Tibial nerve (tissue), 4 donors: ENCODE data around the gene C11orf86. TPM values are rescaled to one million over a fixed set of nuclear protein-coding genes. Genes with fewer than 3 reads are reported as not detected.

Experiments
- DNase-seq, 2 donors: peaks; one replicate each; pipeline ENCODE4 v3.0.0-alpha.2; 2019; ENCODE audit warnings: low spot score in 2 of 2
- H3K27ac ChIP-seq, 4 donors: fragments of 200-600 bp; sonication (generic) in 3 of 4; one replicate each; pipeline ENCODE4 v1.5.1; 2017 to 2019; ENCODE audit warnings: mild to moderate bottlenecking in 1 of 4
- H3K27me3 ChIP-seq, 2 donors: fragments of 200-600 bp; sonication (generic) in 1 of 2; one replicate each; pipeline versions ENCODE4 v1.5.1 to v1.6.0; 2017 to 2019
- H3K36me3 ChIP-seq, 3 donors: fragments of 200-600 bp; sonication (generic); one replicate each; pipeline ENCODE4 v1.5.1; 2018 to 2019
- H3K4me1 ChIP-seq, 4 donors: fragments of 200-600 bp; sonication (generic) in 3 of 4; one replicate each; pipeline ENCODE4 v1.5.1; 2017 to 2019
- H3K4me3 ChIP-seq, 4 donors: fragments of 200-600 bp; sonication (generic) in 3 of 4; one replicate each; pipeline ENCODE4 v1.5.1; 2017 to 2019; ENCODE audit warnings: mild to moderate bottlenecking in 1 of 4, moderate library complexity in 1 of 4
- H3K9me3 ChIP-seq, 4 donors: fragments of 200-600 bp; sonication (generic) in 3 of 4; one replicate each; pipeline ENCODE4 v1.5.1; 2017 to 2019
- EP300 ChIP-seq, 2 donors: sonication (generic); formaldehyde crosslinking; IDR thresholded peaks; one replicate each; pipeline ENCODE4 v1.6.1; 2017; ENCODE audit warnings: antibody characterized with exemption in 2 of 2, mild to moderate bottlenecking in 1 of 2
- POLR2A ChIP-seq, 2 donors: fragments of 450-650 bp; IDR thresholded peaks; one replicate each; pipeline ENCODE4 v1.6.1; 2017; ENCODE audit warnings: antibody characterized with exemption in 2 of 2, mild to moderate bottlenecking in 2 of 2, moderate library complexity in 2 of 2
- WGBS, 2 donors: methylation state at CpG; one replicate each; pipeline ENCODE4 v1.1.5; 2018; 5-methylcytosine and 5-hydroxymethylcytosine counted together
- total RNA-seq, 4 donors: library from RNA; depleted of rRNA; stranded (reverse); fragments of >200 nt; gene quantifications; one replicate each; pipeline ENCODE4 v1.1.0, GENCODE V29; 2016
- TF ChIP-seq, protein P1 (sequence below), 5 experiments: fragments of 200-600 bp in 3 of 5; fragments of 450-650 bp in 2 of 5; sonication (generic) in 3 of 5; IDR thresholded peaks; one replicate each; pipeline ENCODE4 v1.5.1; 2016 to 2019; ENCODE audit warnings: antibody characterized with exemption in 5 of 5, mild to moderate bottlenecking in 3 of 5, moderate library complexity in 2 of 5

Gene C11orf86
- total RNA-seq, 4 donors from 2014 or later, result not detected

DNA sequence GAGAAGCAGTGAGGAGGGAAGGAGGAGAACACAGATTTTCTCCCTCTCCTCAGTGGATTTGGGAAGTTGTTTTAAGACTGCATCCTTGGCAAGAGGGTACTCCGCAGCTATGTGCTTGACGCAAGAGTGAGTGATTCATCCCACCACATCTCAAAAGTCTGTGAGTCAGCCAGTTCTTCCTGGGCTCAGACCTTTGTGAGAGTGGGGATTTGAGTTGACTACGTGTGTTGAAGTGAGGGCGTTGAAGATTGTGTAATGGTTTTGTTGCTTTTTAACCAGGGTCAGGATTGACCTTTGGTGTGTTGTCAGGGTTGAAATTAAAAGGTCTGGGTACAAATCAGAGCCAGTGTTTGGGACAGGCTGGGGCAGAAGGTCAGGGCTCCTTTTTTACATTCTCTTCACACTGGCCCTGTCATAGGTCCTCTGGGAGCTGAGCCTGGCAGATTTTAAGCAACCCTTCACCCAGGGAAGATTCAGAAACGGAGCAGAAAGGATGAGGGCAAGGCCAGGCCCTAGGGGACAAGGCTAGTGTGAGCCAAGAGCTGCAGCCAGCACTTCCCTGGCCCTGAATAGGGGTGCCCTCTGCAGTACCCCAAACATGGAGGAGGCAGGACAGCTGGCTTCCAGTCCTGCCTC, 4.2 kb upstream of the C11orf86 start:
- TF ChIP-seq POLR2A (IDR thresholded peaks at IDR 0.05) (no peak), EP300 (IDR thresholded peaks at IDR 0.05) (peak in 1 of 2 donors; percentile 87)
- TF ChIP-seq, protein P1, sequence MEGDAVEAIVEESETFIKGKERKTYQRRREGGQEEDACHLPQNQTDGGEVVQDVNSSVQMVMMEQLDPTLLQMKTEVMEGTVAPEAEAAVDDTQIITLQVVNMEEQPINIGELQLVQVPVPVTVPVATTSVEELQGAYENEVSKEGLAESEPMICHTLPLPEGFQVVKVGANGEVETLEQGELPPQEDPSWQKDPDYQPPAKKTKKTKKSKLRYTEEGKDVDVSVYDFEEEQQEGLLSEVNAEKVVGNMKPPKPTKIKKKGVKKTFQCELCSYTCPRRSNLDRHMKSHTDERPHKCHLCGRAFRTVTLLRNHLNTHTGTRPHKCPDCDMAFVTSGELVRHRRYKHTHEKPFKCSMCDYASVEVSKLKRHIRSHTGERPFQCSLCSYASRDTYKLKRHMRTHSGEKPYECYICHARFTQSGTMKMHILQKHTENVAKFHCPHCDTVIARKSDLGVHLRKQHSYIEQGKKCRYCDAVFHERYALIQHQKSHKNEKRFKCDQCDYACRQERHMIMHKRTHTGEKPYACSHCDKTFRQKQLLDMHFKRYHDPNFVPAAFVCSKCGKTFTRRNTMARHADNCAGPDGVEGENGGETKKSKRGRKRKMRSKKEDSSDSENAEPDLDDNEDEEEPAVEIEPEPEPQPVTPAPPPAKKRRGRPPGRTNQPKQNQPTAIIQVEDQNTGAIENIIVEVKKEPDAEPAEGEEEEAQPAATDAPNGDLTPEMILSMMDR (IDR thresholded peaks at IDR 0.05), result no peak
- 31 to 44% methylated on average over 5 of the region's 5 CpGs for WGBS, 2 donors
- no peaks in the 10 kb centered on the region for H3K27me3 ChIP-seq
- peak overlapping the region; percentile 40 to 77 (median 62) for H3K27ac ChIP-seq
- peak; percentile 43 to 66 for DNase-seq
- no peaks in the 10 kb centered on the region for H3K9me3 ChIP-seq
- no peak overlapping the region for H3K4me3 ChIP-seq
- peaks cover 0 to 18% (median 2%) of the 10 kb centered on the region in 4 donors for H3K4me1 ChIP-seq
- H3K36me3 ChIP-seq, result no peaks in the 10 kb centered on the region

DNA sequence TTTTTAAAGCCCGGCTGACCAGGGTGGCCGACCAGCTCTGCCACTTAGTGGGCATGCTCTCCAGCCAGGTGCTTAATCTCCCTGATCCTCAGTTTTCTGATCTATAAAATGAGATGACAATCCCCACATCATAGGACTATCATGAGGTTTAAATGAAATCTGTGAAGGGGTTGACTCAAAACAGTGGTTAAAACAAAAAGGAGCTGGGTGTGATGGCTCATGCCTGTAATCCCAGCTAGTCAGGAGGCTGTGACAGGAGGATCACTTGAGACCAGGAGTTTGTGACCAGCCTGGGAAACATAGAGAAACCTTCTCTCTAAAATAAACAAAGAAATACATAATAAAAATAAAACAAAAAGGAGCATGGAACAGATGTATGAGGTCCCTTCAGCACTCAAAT, 3.6 kb upstream of the C11orf86 start:
- H3K27me3 ChIP-seq, result no peaks in the 10 kb centered on the region
- H3K4me1 ChIP-seq, result peaks cover 0 to 18% (median 2%) of the 10 kb centered on the region in 4 donors
- no peak for DNase-seq
- no peaks in the 10 kb centered on the region for H3K9me3 ChIP-seq
- H3K27ac ChIP-seq, result peak overlapping the region in 3 of 4 donors; percentile 53 to 77 (median 71)
- 71 to 89% methylated on average over 2 of the region's 2 CpGs for WGBS, 2 donors
- H3K36me3 ChIP-seq, result no peaks in the 10 kb centered on the region
- TF ChIP-seq, protein P1 (IDR thresholded peaks at IDR 0.05), result no peak
- TF ChIP-seq POLR2A (IDR thresholded peaks at IDR 0.05) (no peak), EP300 (IDR thresholded peaks at IDR 0.05) (no peak)
- no peak overlapping the region for H3K4me3 ChIP-seq

DNA sequence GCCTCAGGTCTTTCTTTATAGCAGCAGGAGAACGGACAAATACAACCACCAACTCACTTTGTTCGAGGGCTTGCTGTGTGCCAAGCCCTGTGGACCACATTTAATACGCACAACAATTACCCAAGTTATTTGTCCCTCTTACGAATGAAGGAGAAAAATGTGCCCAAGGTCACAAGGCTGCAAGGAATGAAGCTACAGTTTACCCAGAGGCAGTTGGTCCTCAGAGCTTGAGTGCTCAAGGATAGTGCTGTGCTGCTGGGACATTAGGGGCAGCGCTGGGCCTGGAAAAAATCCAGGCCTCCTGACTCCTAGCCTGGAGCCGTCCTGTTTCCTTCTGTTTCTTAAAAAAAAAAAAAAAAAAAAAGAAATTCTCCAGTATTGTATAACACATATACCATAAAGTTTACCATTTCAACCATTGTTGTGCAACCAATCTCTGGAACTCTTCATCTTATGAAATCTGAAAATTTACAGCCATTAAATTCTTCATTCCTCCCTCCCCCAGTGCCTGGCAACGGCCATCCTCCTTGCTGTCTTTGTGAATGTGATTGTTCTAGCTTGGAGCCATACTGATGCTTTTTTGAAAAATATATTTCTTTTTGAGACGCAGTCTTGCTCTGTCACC, 1.0 kb upstream of the C11orf86 start:
- no peak overlapping the region for H3K4me3 ChIP-seq
- H3K9me3 ChIP-seq, result peaks cover 0 to 6% (median 0%) of the 10 kb centered on the region in 4 donors
- WGBS, 2 donors, result 58 to 60% methylated on average over 8 of the region's 8 CpGs
- H3K4me1 ChIP-seq, result peaks cover 0 to 11% (median 2%) of the 10 kb centered on the region in 4 donors
- no peaks in the 10 kb centered on the region for H3K27me3 ChIP-seq
- TF ChIP-seq, protein P1 (IDR thresholded peaks at IDR 0.05), result no peak
- TF ChIP-seq POLR2A (IDR thresholded peaks at IDR 0.05), result no peak
- no peak for TF ChIP-seq EP300 (IDR thresholded peaks at IDR 0.05)
- DNase-seq, result no peak
- H3K27ac ChIP-seq, result no peak overlapping the region
- no peaks in the 10 kb centered on the region for H3K36me3 ChIP-seq

DNA sequence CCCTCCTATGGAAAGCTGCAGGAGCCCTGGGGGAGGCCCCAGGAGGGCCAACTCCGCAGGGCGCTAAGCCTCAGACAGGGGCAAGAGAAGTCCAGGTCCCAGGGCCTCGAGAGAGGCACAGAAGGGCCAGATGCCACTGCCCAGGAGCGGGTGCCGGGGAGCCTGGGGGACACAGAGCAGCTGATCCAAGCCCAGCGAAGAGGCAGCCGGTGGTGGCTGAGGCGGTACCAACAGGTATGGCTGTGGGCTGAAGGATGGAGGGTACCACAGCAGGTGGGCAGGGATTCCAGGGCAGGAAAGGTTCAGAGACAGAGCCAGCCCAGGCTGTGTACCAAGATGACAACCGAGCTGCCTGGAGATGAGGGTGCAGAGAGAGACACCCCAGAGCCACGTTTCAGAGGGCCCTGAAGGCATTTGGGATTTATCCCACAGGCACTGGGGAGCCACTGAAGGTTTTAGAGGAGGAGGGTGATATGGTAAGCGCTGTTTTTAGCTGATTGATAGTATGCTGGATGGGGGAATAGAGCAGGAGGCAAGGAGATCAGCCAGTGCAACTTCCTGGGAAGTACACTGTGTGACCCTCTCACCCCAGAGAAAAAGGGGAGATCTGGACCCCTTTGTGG, 412 bp downstream of the C11orf86 start:
- DNase-seq, result no peak
- peaks cover 0 to 14% (median 0%) of the 10 kb centered on the region in 4 donors for H3K9me3 ChIP-seq
- no peak overlapping the region for H3K4me3 ChIP-seq
- TF ChIP-seq POLR2A (IDR thresholded peaks at IDR 0.05) (no peak), EP300 (IDR thresholded peaks at IDR 0.05) (no peak)
- TF ChIP-seq, protein P1 (IDR thresholded peaks at IDR 0.05), result no peak
- no peaks in the 10 kb centered on the region for H3K36me3 ChIP-seq
- H3K4me1 ChIP-seq, result peaks cover 0 to 4% (median 2%) of the 10 kb centered on the region in 4 donors
- WGBS, 2 donors, result 73 to 74% methylated on average over 10 to 11 of the region's 11 CpGs
- H3K27me3 ChIP-seq, result no peaks in the 10 kb centered on the region
- peak overlapping the region in 1 of 4 donors; percentile 62 for H3K27ac ChIP-seq

DNA sequence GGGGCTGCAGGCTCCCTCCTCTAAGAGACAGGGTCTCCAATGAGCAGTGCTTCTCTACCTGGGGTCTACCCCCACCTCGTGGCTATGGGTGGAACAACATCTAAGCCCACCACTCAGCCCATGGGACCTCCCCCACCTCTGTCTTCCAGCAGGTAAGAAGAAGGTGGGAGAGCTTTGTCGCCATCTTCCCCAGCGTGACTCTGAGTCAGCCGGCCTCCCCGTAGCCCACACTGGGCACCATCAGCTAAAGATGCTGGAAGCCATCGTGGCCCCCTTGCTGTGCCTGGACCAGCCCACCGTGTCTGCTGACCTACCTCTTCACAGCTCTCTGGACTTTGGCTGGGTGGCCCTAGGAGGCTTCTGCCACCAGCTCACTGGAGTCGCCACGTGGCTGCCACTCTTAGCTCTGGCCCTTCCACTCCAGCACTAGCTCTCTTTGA, 944 bp downstream of the C11orf86 start:
- Histone ChIP-seq H3K27ac (peak overlapping the region in 1 of 4 donors; percentile 12), H3K9me3 (peaks cover 0 to 14% (median 0%) of the 10 kb centered on the region in 4 donors), H3K27me3 (no peaks in the 10 kb centered on the region), H3K4me1 (peaks cover 0 to 3% (median 1%) of the 10 kb centered on the region in 4 donors), H3K4me3 (no peak overlapping the region), H3K36me3 (no peaks in the 10 kb centered on the region)
- TF ChIP-seq, protein P1 (IDR thresholded peaks at IDR 0.05), result peak in 4 of 5 experiments; percentile 15 to 56 (median 36)
- TF ChIP-seq EP300 (IDR thresholded peaks at IDR 0.05), result no peak
- TF ChIP-seq POLR2A (IDR thresholded peaks at IDR 0.05), result no peak
- 29 to 46% methylated on average over 9 of the region's 9 CpGs for WGBS, 2 donors
- no peak for DNase-seq
